Prostate gland (tissue), 2 donors: ENCODE data around the gene CMA1.
"Not testable (repeated sequence)": the region's sequence is repeated elsewhere in the genome, so short reads cannot be mapped to it uniquely, and the experiment has no call there.

Source experiments
- POLR2AphosphoS5 ChIP-seq: sonication (generic); formaldehyde crosslinking; IDR thresholded peaks from one replicate; pipeline ENCODE4 v1.6.1; 2017; ENCODE audit warnings: antibody characterized with exemption
- TF ChIP-seq, protein P1 (sequence below), 4 experiments: fragments of 200-600 bp in 2 of 4; fragments of 450-650 bp in 2 of 4; sonication (generic) in 2 of 4; IDR thresholded peaks; 1 replicate in 3 of 4; 2 replicates in 1 of 4; pipeline ENCODE4 v1.5.1; 2016 to 2019; ENCODE audit warnings: antibody characterized with exemption in 4 of 4, mild to moderate bottlenecking in 2 of 4, moderate library complexity in 2 of 4

DNA sequence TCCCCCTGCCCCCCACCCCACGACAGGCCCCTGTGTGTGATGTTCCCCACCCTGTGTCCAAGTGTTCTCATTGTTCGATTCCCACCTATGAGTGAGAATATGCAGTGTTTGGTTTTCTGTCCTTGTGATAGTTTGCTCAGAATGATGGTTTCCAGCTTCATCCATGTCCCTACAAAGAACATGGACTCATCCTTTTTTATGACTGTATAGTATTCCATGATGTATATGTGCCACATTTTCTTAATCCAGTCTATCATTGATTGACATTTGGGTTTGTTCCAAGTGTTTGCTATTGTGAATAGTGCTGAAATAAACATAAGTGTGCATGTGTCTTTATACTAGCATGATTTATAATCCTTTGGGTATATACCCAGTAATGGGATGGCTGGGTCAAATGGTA lies 37.6 kb downstream of the CMA1 start:
- not testable (repeated sequence) for TF ChIP-seq POLR2AphosphoS5
- TF ChIP-seq, protein P1, sequence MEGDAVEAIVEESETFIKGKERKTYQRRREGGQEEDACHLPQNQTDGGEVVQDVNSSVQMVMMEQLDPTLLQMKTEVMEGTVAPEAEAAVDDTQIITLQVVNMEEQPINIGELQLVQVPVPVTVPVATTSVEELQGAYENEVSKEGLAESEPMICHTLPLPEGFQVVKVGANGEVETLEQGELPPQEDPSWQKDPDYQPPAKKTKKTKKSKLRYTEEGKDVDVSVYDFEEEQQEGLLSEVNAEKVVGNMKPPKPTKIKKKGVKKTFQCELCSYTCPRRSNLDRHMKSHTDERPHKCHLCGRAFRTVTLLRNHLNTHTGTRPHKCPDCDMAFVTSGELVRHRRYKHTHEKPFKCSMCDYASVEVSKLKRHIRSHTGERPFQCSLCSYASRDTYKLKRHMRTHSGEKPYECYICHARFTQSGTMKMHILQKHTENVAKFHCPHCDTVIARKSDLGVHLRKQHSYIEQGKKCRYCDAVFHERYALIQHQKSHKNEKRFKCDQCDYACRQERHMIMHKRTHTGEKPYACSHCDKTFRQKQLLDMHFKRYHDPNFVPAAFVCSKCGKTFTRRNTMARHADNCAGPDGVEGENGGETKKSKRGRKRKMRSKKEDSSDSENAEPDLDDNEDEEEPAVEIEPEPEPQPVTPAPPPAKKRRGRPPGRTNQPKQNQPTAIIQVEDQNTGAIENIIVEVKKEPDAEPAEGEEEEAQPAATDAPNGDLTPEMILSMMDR (IDR thresholded peaks at IDR 0.05): not testable (repeated sequence)
